RWPE2 (cell line): ENCODE data around the gene TECTA.

Experiments used
- ATAC-seq: fragments of 200-7000 bp; cut with Tn5 transposase; 3 replicates; pipeline ENCODE4 v1.9.1; 2021; ENCODE audit warnings: low read depth
- DNase-seq: peaks from one replicate; pipeline ENCODE4 v3.0.0-alpha.2; 2020; ENCODE audit warnings: low spot score
- H3K27ac ChIP-seq: fragments of 450-650 bp; 2 replicates; pipeline ENCODE4 v1.5.1; 2017; ENCODE audit warnings: mild to moderate bottlenecking; ENCODE audit not compliant: poor library complexity, severe bottlenecking
- H3K27me3 ChIP-seq: fragments of 250-450 bp; sonication (Bioruptor Pico); 2 replicates; pipeline ENCODE4 v1.5.1; 2021; ENCODE audit warnings: mild to moderate bottlenecking, moderate library complexity; ENCODE audit not compliant: insufficient read depth, poor library complexity, severe bottlenecking
- H3K36me3 ChIP-seq: fragments of 250-450 bp; sonication (Bioruptor Pico); 2 replicates; pipeline ENCODE4 v1.5.1; 2020; ENCODE audit warnings: low read depth, mild to moderate bottlenecking, moderate library complexity
- H3K4me1 ChIP-seq: fragments of 250-450 bp; sonication (Bioruptor Pico); 2 replicates; pipeline ENCODE4 v1.5.1; 2021; ENCODE audit warnings: mild to moderate bottlenecking, moderate library complexity; ENCODE audit not compliant: insufficient read depth, poor library complexity, severe bottlenecking
- H3K4me3 ChIP-seq: fragments of 250-450 bp; sonication (Bioruptor Pico); 2 replicates; pipeline ENCODE4 v1.5.1; 2021; ENCODE audit warnings: mild to moderate bottlenecking, moderate library complexity; ENCODE audit not compliant: severe bottlenecking
- H3K9me3 ChIP-seq: fragments of 250-450 bp; sonication (Bioruptor Pico); 2 replicates; pipeline ENCODE4 v1.5.1; 2021; ENCODE audit warnings: mild to moderate bottlenecking, moderate library complexity; ENCODE audit not compliant: severe bottlenecking
- TF ChIP-seq, protein P1 (sequence below): fragments of 450-650 bp; IDR thresholded peaks from one replicate; pipeline ENCODE4 v1.5.1; 2017; ENCODE audit warnings: mild to moderate bottlenecking, moderate library complexity; ENCODE audit not compliant: poor library complexity, severe bottlenecking

TECTA gene

DNA sequence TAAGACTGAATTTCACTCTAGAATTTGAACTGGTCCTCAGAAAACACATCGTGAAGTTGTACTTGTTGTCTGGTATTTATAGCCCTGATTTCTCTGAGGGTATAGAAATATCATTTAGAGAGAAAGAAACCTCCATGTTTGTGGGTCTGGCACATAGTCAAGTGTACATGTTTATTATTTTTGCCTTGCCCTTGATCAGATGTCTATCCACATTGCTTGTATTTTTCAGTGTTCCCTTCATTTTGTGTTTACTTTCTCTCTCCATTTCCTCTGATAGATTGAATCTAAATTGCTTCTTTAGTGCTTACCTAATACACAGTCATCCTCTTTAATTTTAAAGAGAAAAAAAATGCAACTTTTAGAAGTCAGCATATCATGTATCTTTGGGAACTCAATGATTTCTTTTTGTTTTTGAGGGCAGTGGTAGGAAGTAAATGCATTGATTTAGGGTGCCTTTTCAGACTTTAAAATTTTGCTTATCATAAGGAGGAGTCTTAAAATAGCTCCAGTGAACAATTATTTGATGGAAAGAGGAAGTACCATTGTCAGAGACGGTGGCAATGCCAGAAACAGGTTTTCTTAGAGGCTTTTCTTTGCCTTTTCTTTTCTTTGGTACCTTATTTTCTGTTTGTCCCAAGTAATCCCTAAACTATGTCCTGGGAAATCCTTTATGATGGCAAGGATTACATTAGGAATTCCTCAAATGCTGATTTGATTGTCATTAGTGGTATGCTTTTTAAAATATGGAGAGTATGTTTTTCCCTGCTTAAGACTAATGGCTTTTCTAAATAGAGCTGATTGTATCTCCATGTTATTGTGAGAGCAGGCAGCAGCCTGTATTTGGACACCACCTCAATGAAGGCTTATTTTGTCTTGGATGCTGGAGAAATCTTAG is 29.8 kb upstream of the TECTA start:
- Histone ChIP-seq H3K36me3 (peaks cover 7% of the 10 kb centered on the region), H3K27ac (no peak overlapping the region)
- no peak for DNase-seq

GRCh38 chr11:121071846-121072450 is 29.1 kb upstream of the TECTA start:
- Histone ChIP-seq H3K4me3 (no peak overlapping the region), H3K27me3 (no peaks in the 10 kb centered on the region), H3K9me3 (no peaks in the 10 kb centered on the region), H3K36me3 (peaks cover 14% of the 10 kb centered on the region), H3K27ac (no peak overlapping the region), H3K4me1 (no peaks in the 10 kb centered on the region)
- TF ChIP-seq, protein P1, sequence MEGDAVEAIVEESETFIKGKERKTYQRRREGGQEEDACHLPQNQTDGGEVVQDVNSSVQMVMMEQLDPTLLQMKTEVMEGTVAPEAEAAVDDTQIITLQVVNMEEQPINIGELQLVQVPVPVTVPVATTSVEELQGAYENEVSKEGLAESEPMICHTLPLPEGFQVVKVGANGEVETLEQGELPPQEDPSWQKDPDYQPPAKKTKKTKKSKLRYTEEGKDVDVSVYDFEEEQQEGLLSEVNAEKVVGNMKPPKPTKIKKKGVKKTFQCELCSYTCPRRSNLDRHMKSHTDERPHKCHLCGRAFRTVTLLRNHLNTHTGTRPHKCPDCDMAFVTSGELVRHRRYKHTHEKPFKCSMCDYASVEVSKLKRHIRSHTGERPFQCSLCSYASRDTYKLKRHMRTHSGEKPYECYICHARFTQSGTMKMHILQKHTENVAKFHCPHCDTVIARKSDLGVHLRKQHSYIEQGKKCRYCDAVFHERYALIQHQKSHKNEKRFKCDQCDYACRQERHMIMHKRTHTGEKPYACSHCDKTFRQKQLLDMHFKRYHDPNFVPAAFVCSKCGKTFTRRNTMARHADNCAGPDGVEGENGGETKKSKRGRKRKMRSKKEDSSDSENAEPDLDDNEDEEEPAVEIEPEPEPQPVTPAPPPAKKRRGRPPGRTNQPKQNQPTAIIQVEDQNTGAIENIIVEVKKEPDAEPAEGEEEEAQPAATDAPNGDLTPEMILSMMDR: no peak
- no peak for DNase-seq
- ATAC-seq: no peak

More for the DNA sequence above, 29.8 kb upstream of the TECTA start:
- TF ChIP-seq, protein P1: no peak
- Histone ChIP-seq H3K4me1 (no peaks in the 10 kb centered on the region), H3K9me3 (no peaks in the 10 kb centered on the region), H3K4me3 (no peak overlapping the region), H3K27me3 (no peaks in the 10 kb centered on the region)
- ATAC-seq: no peak

DNA sequence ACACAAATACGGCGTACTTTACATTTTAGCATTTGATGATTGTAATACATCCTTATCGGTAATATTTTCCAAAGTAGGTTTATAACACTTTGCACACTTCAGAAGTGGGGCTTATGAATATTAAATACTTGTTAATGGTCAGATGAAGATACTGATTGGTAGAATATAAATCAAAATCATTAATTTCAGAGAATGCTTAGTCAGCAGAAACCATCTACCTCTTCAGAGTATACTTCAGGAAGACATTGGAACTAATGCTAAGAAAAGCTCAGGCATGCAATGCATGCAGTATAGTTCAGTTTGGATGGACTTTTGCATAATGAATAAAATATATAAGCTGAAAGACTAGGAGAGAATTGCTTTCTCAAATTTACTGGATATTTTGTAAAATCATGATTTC is 19.7 kb upstream of the TECTA start:
- Histone ChIP-seq H3K9me3 (no peaks in the 10 kb centered on the region), H3K4me1 (no peaks in the 10 kb centered on the region), H3K27ac (no peak overlapping the region), H3K36me3 (peaks cover 17% of the 10 kb centered on the region), H3K27me3 (no peaks in the 10 kb centered on the region), H3K4me3 (no peak overlapping the region)
- DNase-seq (no peak), ATAC-seq (no peak)
- TF ChIP-seq, protein P1: no peak

DNA sequence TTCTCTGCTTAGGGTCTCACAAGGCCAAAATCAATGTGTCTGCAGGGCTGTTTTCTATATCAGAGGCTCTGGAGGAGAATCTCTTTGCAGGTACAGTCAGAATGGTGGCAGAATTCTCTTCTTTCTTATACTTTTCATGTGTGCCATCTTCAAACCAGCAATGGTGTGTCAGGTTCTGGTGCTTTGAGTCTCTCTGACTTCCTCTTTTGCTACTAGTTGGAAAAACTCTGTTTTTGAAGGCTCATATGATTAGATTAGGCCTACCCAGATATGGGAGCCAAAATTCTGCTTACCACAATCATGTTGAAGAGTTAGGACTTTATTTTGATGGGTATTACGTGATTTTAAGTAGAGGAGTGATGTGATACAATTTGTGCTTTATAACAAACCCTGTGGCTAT is 18.8 kb upstream of the TECTA start:
- no peak for DNase-seq
- H3K36me3 ChIP-seq: peaks cover 14% of the 10 kb centered on the region
- H3K4me1 ChIP-seq: no peaks in the 10 kb centered on the region
- no peak overlapping the region for H3K4me3 ChIP-seq
- no peaks in the 10 kb centered on the region for H3K27me3 ChIP-seq
- no peaks in the 10 kb centered on the region for H3K9me3 ChIP-seq
- ATAC-seq: no peak
- H3K27ac ChIP-seq: no peak overlapping the region
- TF ChIP-seq, protein P1: no peak
